Panc1 (cell line): ENCODE results near the gene IGFBP3. TPM values are rescaled to one million over a fixed set of nuclear protein-coding genes. Genes with fewer than 3 reads are reported as not detected.
A peak's percentile ranks its signal among the peaks of the same experiment; 100 is the strongest.

Source experiments
- ATAC-seq: fragments of 200-7000 bp; cut with Tn5 transposase; 2 replicates; pipeline ENCODE4 v1.9.1; 2020; ENCODE audit warnings: mild to moderate bottlenecking, moderate library complexity
- BruUV-seq: library from RNA; stranded (reverse); fragments of 400-500 nt; replicated peaks from 2 replicates; lab custom pipeline; 2021; lab: Mats Ljungman, UMichigan
- CTCF ChIA-PET: fragments of 300-600 bp; sonication (Branson Sonifier 250); formaldehyde crosslinking; loops from one replicate; lab custom pipeline; 2022; ENCODE audit warnings: antibody characterized with exemption; lab: Charles Lee
- POLR2A ChIA-PET: fragments of 300-600 bp; sonication (Branson Sonifier 250); formaldehyde crosslinking; loops from one replicate; lab custom pipeline; 2022; ENCODE audit warnings: antibody characterized with exemption; lab: Charles Lee
- DNase-seq: peaks from one replicate; pipeline ENCODE4 v3.0.0-alpha.2; 2010; ENCODE audit warnings: low read depth, low spot score
- H3K27ac ChIP-seq: 2 replicates; pipeline ENCODE4 v1.5.1; 2011; ENCODE audit warnings: mild to moderate bottlenecking, low read length, inconsistent platforms
- H3K27me3 ChIP-seq: fragments of 200-500 bp; sonication (Bioruptor generic); 2 replicates; pipeline ENCODE4 v1.6.0; 2014; ENCODE audit warnings: low read length, inconsistent platforms; ENCODE audit not compliant: control insufficient read depth, insufficient read depth
- H3K36me3 ChIP-seq: fragments of 200-500 bp; sonication (Bioruptor generic); 2 replicates; pipeline ENCODE4 v1.5.1; 2014; ENCODE audit warnings: inconsistent platforms, mild to moderate bottlenecking, low read length, moderate library complexity; ENCODE audit not compliant: control insufficient read depth, insufficient read depth
- H3K4me1 ChIP-seq: 2 replicates; pipeline ENCODE4 v1.5.1; 2011; ENCODE audit warnings: inconsistent platforms, mild to moderate bottlenecking, low read length, moderate library complexity; ENCODE audit not compliant: control insufficient read depth, insufficient read depth
- H3K4me3 ChIP-seq, 2 experiments: 2 replicates each; pipeline ENCODE4 v1.5.1; 2011 to 2012; ENCODE audit warnings: low read depth in 2 of 2, low read length in 2 of 2, mild to moderate bottlenecking in 2 of 2, inconsistent platforms in 1 of 2, moderate library complexity in 1 of 2
- H3K9me3 ChIP-seq: fragments of 200-500 bp; sonication (Bioruptor generic); 2 replicates; pipeline ENCODE4 v1.5.1; 2014; ENCODE audit warnings: low read depth, mild to moderate bottlenecking, inconsistent platforms, low read length, moderate library complexity; ENCODE audit not compliant: control insufficient read depth, insufficient read depth
- POLR2AphosphoS5 ChIP-seq: IDR thresholded peaks from 2 replicates; pipeline ENCODE4 v1.6.1; 2012; ENCODE audit warnings: mild to moderate bottlenecking, low read depth, low read length, moderate library complexity
- SIN3A ChIP-seq: IDR thresholded peaks from 2 replicates; pipeline ENCODE4 v1.6.1; 2012; ENCODE audit warnings: low read depth, mild to moderate bottlenecking, low read length, moderate library complexity, borderline replicate concordance; ENCODE audit not compliant: insufficient read depth
- TCF7L2 ChIP-seq: IDR thresholded peaks from 2 replicates; pipeline ENCODE4 v1.6.1; 2011; ENCODE audit warnings: mild to moderate bottlenecking, low read depth, low read length, inconsistent platforms
- in situ Hi-C: cut with HindIII; loops from 2 replicates; pipeline ENCODE4 v1.10.0; 2016; ENCODE audit warnings: low sequenced_read_pairs, low pct_unique_long_range_greater_than_20kb
- intact Hi-C: fragments of 100-400 bp; cut with micrococcal nuclease; formaldehyde crosslinking; loops from one replicate; pipeline ENCODE4 v1.10.0; 2022; ENCODE audit not compliant: unreplicated experiment
- total RNA-seq: library from RNA; stranded (reverse); gene quantifications from one replicate; pipeline ENCODE4 v1.2.1, GENCODE V29; 2021; ENCODE audit not compliant: unreplicated experiment
- TF ChIP-seq, protein P1 (sequence below): fragments of 450-650 bp; IDR thresholded peaks from 2 replicates; pipeline ENCODE4 v1.5.1; 2017; ENCODE audit warnings: mild to moderate bottlenecking
- TF ChIP-seq, protein P2 (sequence below), 2 experiments: IDR thresholded peaks; 2 replicates each; pipeline ENCODE4 v1.6.1; 2011 to 2012; ENCODE audit warnings: low read depth in 2 of 2, control low read depth in 1 of 2, low read length in 1 of 2, mild to moderate bottlenecking in 1 of 2, moderate library complexity in 1 of 2; ENCODE audit not compliant: insufficient read depth in 1 of 2

IGFBP3 gene
- total RNA-seq, 1 experiment from 2014 or later: 6.0 TPM

GRCh38 chr7:45917658-45918057, 3.4 kb downstream of the IGFBP3 start:
- Histone ChIP-seq H3K4me1 (peaks cover 6% of the 10 kb centered on the region; the same call in 1 of the 2 replicates), H3K9me3 (no peaks in the 10 kb centered on the region), H3K36me3 (no peaks in the 10 kb centered on the region), H3K4me3 (peak overlapping the region in 1 of 2 experiments; percentile 29; a peak in 2 of 4 replicates), H3K27ac (no peak overlapping the region), H3K27me3 (peaks cover 19% of the 10 kb centered on the region)
- DNase-seq (no peak), ATAC-seq (peak; percentile 79)
- TF ChIP-seq, protein P1, sequence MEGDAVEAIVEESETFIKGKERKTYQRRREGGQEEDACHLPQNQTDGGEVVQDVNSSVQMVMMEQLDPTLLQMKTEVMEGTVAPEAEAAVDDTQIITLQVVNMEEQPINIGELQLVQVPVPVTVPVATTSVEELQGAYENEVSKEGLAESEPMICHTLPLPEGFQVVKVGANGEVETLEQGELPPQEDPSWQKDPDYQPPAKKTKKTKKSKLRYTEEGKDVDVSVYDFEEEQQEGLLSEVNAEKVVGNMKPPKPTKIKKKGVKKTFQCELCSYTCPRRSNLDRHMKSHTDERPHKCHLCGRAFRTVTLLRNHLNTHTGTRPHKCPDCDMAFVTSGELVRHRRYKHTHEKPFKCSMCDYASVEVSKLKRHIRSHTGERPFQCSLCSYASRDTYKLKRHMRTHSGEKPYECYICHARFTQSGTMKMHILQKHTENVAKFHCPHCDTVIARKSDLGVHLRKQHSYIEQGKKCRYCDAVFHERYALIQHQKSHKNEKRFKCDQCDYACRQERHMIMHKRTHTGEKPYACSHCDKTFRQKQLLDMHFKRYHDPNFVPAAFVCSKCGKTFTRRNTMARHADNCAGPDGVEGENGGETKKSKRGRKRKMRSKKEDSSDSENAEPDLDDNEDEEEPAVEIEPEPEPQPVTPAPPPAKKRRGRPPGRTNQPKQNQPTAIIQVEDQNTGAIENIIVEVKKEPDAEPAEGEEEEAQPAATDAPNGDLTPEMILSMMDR: peak; percentile 99
- TF ChIP-seq, protein P2, sequence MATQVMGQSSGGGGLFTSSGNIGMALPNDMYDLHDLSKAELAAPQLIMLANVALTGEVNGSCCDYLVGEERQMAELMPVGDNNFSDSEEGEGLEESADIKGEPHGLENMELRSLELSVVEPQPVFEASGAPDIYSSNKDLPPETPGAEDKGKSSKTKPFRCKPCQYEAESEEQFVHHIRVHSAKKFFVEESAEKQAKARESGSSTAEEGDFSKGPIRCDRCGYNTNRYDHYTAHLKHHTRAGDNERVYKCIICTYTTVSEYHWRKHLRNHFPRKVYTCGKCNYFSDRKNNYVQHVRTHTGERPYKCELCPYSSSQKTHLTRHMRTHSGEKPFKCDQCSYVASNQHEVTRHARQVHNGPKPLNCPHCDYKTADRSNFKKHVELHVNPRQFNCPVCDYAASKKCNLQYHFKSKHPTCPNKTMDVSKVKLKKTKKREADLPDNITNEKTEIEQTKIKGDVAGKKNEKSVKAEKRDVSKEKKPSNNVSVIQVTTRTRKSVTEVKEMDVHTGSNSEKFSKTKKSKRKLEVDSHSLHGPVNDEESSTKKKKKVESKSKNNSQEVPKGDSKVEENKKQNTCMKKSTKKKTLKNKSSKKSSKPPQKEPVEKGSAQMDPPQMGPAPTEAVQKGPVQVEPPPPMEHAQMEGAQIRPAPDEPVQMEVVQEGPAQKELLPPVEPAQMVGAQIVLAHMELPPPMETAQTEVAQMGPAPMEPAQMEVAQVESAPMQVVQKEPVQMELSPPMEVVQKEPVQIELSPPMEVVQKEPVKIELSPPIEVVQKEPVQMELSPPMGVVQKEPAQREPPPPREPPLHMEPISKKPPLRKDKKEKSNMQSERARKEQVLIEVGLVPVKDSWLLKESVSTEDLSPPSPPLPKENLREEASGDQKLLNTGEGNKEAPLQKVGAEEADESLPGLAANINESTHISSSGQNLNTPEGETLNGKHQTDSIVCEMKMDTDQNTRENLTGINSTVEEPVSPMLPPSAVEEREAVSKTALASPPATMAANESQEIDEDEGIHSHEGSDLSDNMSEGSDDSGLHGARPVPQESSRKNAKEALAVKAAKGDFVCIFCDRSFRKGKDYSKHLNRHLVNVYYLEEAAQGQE (IDR thresholded peaks at IDR 0.05; ENCODE audit: insufficient read depth in 1 of 2, low read depth in 2 of 2, low read length in 1 of 2): no peak
- TF ChIP-seq TCF7L2: no peak
- no peak for TF ChIP-seq POLR2AphosphoS5
- no peak for TF ChIP-seq SIN3A
- CTCF ChIA-PET: interaction anchor here (0.6 to 1.0 kb wide), 3 partner anchors 152 to 1205 kb away, joined by 3 to 6 read pairs (median 3); no protein-coding TSS in a partner anchor
- no TSS peak for BruUV-seq
- in situ Hi-C loops: no loop called here
- POLR2A ChIA-PET: no interaction called here
- intact Hi-C loops: loop anchor here (2.0 kb wide), 1 partner anchor 1263 kb away; no protein-coding TSS in a partner anchor

DNA sequence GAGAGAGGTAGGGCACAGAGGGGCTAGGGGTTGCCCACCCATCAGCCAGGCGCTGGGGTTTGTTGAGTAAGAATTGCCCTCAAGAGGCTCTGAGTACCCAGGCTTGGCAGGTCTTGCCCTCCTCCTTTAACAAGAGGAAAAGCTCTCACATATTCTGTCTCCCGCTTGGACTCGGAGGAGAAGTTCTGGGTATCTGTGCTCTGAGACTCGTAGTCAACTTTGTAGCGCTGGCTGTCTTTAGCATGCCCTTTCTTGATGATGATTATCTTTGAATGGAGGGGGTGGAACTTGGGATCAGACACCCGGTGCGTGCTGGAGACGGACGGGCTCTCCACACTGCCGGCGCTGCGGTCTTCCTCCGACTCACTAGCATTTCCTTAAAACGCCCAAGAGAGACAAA, 4.0 kb downstream of the IGFBP3 start:
- in situ Hi-C loops: no loop called here
- no peak for ATAC-seq
- no peak for DNase-seq
- H3K36me3 ChIP-seq: no peaks in the 10 kb centered on the region
- no peaks in the 10 kb centered on the region for H3K9me3 ChIP-seq
- ChIA-PET POLR2A (no interaction called here), CTCF (interaction anchor here (1.0 kb wide), 1 partner anchor 152 kb away, joined by 3 read pairs; no protein-coding TSS in a partner anchor)
- TF ChIP-seq SIN3A (no peak), TCF7L2 (no peak), POLR2AphosphoS5 (no peak)
- TF ChIP-seq, protein P1: no peak
- TF ChIP-seq, protein P2 (IDR thresholded peaks at IDR 0.05; ENCODE audit: insufficient read depth in 1 of 2, low read depth in 2 of 2, low read length in 1 of 2): no peak
- intact Hi-C loops: no loop called here
- no peak overlapping the region for H3K4me3 ChIP-seq
- peaks cover 19% of the 10 kb centered on the region for H3K27me3 ChIP-seq
- no peak overlapping the region for H3K27ac ChIP-seq
- 0 out of 2 replicates have a peak, but pooled peaks cover 2% of the 10 kb centered on the region for H3K4me1 ChIP-seq
- no TSS peak for BruUV-seq
